GM12892 (cell line): Measurements from ENCODE around the gene IL1RAP.

Experiments used
- POLR2A ChIP-seq: IDR thresholded peaks from 2 replicates; pipeline ENCODE4 v1.6.1; 2011; ENCODE audit warnings: low read depth, low read length, control low read depth
- POLR2AphosphoS5 ChIP-seq: IDR thresholded peaks from 2 replicates; pipeline ENCODE4 v1.6.1; 2011; ENCODE audit warnings: low read depth, low read length, control low read depth
- TAF1 ChIP-seq: IDR thresholded peaks from 2 replicates; pipeline ENCODE4 v1.6.1; 2011; ENCODE audit warnings: low read depth, mild to moderate bottlenecking, control low read depth, low read length, borderline replicate concordance

GRCh38 chr3:190562866-190563510 is 49.1 kb downstream of the IL1RAP start:
- TF ChIP-seq TAF1, result no peak
- no peak for TF ChIP-seq POLR2A
- no peak for TF ChIP-seq POLR2AphosphoS5
